RPMI7951 (cell line): ENCODE data around the gene PRKAB1. TPM values are rescaled to one million over a fixed set of nuclear protein-coding genes. Genes with fewer than 3 reads are reported as not detected.
"Not testable (repeated sequence)": the region's sequence is repeated elsewhere in the genome, so short reads cannot be mapped to it uniquely, and the experiment has no call there.

Source experiments
- DNase-seq: peaks from one replicate; pipeline ENCODE4 v3.0.0-alpha.2; 2012; ENCODE audit warnings: low read depth
- total RNA-seq: library from RNA; depleted of rRNA; stranded (reverse); fragments of >200 nt; shearing (Covaris generic); gene quantifications from 2 replicates; pipeline ENCODE4 v1.2.3, GENCODE V29; 2014; rRNA removed

Gene PRKAB1
- total RNA-seq, result 12.7 and 15.0 TPM in 2 replicates

DNA sequence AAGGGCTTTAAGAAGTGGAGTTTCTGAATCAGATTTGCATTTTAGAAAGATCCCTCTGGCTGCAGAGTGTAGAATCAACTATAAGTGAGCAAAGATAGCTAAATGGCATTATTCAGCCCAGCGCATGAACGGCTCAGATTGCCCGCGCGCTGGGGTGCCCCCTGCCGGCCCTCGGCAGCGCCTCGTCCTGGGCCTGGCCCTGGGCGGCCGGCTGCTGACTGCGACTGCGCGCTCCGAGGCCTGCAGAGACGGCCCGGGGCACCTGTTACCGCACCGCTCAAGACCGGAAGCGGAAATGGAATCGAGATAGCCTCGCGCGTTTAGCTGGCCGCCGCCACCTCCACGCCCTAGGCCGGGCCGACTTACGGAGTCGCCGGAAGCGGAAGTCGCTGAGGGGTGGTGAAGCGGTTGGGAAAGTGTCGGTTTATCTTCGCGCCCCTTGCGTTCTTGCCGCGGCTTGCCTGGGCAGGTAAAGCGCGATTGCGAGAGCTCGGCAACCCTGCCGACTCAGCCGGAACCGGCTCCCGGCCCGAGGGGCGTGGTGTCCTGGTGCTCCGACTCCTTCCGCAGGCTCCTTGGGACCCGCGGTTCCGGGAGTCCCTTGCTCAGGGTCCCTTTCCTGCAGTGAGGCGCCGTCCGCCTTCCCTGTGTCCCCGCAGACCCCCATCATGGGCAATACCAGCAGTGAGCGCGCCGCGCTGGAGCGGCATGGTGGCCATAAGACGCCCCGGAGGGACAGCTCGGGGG, at the start of gene PRKAB1:
Gene PRKAB1 (plus strand): TSS at position 557 of the 747 bp plus-strand sequence. CDS start 112 bp downstream, at position 669.
- peak; percentile 93 for DNase-seq

DNA sequence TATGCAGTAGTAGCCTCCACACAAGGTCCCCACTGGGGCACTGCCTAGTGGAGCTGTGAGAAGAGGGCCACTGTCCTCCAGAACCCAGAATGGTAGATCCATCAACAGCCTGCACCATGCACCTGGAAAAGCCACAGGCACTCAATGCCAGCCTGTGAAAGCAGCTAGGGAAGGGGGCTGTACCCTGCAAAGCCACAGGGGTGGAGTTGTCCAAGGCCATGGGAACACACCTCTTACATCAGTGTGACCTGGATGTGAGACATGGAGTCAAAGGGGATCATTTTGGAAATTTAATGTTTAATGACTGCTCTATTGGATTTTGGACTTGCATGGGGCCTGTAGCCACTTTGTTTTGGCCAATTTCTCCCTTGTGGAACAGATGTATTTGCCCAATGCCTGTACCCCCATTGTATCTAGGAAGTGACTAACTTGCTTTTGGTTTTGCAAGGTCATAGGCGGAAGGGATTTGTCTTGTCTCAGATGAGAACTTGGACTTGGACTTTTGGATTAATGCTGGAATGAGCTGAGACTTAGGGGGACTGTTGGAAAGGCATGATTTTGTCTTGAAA, 49.5 kb upstream of the PRKAB1 start:
- DNase-seq, result not testable (repeated sequence)

DNA sequence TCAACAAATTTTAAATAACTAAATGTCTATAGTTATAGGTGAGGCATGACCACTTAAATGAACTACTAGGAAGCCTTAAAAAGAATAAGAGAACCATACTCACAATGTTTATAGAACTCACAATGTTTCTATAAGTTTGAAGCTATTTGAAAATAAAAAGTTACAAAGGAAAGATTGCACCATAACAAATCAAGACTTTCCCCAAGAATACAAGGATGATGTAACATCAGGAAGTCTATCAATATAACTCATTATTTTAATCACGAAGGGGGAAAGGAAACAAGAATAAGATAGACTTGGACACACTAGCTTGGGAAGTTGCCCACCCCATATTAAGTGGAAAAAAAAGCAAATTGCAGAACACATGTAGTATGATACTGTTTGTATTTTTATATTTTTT, 47.4 kb upstream of the PRKAB1 start:
- DNase-seq, result no peak

DNA sequence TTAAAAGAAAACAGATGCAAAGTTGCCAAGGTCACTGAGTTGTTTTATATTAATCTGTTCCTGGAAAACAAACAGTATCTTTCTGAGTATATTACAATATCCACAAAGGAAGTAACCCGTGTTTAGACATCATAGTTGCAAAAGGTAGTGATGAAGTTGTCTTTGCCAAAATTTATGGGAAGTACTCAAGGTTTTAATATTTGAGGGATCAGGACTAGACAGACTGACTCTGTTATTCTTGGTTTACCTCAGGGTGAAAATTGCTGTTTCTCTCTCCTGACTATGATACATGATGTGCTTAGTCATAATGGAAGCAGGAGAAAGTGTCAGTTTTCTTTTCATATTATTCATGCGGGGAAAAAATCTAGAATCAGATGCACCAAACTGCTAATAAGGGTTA, 46.1 kb upstream of the PRKAB1 start:
- DNase-seq, result no peak

- DNase-seq, result peak; percentile 56
Observed at GRCh38 chr12:119624966-119625365, 43.0 kb upstream of the PRKAB1 start.

DNA sequence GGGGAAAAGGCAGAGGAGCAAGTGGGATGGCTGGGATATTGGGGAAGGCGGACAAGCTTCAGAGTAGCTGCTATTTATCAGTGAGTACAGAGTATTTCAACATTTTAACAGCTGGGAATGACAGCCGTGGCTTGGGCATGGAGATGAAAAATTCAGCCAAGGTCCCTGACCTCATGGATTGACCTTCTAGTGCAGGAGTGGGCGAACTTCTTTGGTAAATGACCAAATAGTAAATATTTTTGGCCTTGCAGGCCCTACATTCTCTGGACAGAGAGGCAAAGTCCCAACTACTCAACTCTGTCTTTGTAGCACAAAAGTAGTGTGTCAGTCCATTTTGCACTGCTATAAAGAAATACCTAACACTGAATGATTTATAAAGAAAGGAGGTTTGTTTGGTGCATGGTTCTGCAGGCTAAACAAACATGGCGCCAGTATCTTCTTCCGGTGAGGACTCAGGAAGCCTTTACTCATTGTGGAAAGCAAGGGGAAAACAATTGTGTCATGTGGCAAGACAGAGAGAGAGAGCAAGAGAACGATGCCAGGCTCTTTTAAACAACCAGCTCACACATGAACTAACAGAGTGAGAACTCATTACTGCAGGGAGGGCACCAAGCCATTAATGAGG, 40.8 kb upstream of the PRKAB1 start:
- DNase-seq, result no peak

DNA sequence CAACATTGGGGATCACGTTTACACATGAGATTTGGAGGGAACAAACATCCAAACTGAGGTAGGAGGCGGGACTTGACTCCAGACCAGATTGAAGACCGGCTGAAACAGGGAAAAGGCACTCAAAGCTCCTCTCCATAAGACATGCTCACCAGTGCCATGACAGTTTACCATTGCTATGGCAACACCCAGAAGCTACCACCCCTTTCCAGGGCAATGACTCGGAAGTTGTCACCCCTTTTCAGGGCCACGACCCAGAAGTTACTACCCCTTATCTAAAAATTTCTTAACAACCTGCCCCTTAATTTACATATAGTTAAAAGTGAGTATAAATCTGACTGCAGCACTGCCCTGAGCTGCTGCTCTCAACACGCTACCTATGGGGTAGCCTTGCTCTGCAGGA, 40.2 kb upstream of the PRKAB1 start:
- no peak for DNase-seq

DNA sequence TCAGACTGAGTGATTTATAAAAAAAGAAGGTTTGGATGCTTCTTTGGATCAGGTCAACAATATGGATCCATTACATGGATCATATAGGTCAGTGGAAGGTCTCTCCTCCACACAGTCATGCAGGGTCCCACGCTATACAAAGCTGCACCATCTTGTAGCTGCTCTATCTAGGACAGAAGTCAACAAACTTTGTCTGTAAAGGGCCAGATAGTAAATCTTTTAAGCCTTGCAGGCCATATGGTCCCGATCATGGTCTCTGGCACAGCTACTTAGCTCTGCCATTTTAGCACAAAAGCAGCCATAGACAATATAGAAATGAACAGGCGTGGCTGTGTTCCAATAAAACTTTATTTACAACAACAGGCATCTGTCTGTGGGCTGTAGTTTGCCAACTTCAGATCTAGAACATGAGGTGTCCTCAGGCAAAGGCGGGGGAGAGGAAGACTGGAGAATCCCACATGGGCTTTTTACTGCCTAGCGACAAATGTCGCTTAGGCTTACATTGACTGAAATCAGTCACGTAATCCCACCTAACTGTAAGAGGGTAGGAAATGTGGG, 37.6 kb upstream of the PRKAB1 start:
- DNase-seq, result no peak

DNA sequence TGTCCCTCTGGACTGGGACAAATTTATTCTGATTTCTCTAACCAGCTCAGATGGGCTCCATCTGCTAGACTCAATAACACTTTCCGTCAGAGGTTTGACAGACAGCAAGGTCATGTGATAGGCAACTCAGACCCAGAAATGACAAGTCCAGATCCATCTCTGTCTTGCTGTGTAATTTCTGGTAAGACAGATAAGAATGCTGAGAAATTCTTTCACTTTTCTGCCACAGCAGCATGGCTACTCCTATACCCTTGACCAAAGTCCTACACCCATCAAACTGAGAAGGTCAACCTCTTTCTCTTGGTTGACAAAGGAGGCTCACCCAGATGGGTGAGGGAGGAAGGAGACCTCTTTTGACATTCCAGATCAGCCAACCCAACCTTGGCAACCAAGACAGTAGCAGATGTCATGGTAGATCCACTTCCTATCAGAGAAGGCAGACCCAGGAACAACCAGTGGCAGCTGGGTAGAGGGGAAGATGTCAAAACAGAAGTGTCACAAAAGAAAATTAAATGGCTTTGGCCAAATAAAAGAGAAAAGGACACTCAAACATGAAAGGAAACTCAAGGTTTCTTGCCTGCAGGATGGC, 36.9 kb upstream of the PRKAB1 start:
- DNase-seq, result no peak

DNA sequence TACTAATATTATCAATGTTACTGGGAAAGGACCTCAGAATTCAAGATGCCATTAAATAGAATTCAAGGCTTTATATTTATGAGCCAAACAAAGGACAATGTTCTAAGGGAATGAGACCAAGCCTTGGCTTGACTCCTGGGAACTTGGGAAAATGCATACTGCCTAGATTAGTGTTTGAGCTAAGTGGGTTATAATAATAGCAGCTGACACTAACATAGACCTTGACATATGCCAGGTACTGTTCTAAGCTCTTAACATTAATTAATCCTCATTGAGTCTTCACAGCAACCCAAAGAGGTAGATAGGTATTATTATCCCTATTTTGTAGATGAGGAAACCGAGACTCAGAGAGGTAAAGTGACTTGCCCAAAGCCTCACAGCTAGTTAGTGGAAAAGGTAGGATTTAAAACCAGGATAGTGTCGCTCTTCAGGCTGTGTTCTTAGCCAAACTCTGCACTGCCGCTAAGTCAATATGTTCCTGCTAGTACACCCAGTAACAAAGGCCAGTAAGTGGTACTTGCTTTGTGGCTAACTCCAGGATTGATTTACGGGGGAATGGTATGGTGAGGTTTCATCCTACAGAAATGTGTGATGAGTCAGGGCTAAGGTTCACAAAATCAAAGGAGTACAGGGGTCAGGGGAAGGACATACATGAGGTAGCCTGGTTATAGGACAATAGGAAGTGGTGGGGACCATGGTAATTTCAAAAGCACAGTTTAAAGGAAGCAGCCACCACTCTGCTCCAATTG, 35.8 kb upstream of the PRKAB1 start:
- peak; percentile 53 for DNase-seq

DNA sequence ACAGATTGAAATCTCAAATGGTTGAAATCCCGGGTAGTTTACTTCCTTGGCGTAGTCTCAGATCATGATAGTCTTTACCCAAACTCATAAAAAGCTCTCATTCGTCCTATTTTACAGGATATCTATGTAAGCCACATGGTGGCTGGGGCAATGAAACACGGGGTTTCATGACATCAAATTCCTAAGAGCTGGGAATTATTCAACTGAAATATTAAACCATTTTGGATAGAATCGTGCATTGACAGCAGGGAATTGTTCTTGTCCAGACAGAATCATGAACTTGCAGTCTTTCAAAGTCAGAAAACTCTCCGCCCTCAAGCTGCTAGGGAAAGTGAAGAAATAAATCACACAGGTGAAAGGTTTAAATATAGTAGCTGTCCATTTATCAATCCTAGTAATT, 33.2 kb upstream of the PRKAB1 start:
- DNase-seq, result no peak

GRCh38 chr12:119642986-119643385, 24.9 kb upstream of the PRKAB1 start:
- no peak for DNase-seq

- no peak for DNase-seq
Observed at GRCh38 chr12:119644930-119645329, 23.0 kb upstream of the PRKAB1 start.

DNA sequence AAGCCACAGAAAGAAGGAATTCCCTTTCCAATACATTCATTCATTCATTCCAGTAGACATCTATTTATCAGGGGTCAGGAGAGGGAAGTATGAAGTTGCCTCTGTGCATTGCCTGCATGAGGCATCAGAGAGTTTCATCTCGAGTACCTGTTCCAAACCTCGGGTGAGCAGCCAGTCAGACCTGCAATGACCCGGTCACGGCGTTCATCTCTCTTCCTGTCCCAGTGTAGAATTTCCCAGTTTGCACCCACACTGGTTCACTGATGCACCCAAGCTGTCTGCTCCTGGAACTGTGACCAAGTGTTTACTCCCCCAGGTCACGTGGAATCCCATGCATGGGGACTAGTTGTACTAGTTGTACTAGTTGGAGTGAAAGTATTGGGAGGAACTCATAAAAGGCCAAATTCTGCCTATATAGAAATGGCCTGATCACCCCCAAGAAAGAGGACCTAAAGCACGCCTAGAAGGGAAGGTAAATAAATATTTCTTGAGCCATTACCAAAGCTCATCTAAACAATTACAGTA, 22.3 kb upstream of the PRKAB1 start:
- no peak for DNase-seq

DNA sequence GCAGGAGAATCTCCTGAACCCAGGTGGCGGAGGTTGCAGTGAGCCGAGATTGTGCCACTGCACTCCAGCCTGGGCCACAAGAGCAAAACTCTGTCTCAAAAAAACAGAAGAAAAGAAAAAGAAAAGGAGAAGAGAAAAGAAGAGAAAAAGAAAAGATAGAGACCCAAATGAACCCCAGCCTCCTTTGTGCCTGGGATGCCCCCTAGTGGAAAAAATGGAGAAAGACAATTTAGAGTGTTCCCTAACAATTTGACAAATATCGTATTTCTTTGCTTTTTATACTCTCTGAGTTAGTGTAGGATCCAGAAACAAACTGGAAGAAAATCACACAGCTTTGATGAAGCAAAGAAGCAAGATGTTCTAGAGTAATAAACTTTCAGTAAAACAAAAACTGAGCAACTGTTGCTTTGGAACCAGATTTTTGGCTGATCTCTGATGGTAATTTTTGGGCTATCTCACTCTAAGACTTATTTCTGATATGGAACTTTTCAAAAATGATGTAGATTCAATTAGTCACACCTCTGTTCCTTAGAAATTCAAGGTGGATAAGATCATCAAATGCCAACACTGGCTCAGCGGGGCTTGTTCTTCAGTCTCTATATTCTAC, 18.6 kb upstream of the PRKAB1 start:
- peak; percentile 13 for DNase-seq

DNA sequence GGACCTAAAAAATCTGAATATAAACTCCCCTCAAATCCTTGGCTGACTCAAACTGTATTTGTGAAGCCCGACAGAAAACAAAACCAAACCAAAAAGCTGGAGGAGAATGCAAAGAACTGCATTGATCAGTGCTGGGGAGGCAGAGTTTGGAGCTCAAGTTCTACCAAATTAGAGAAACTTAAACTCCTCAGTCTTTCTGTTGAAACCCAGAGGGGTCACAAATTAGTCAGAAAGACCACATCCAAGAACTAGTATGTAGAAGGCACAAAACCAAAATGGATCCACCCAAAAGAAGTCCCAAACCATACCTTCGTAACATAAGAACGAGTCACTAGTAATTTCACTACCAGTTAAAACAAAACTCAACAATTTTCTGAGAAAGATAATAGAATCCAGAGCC, 15.3 kb upstream of the PRKAB1 start:
- no peak for DNase-seq

GRCh38 chr12:119657001-119657400, 10.9 kb upstream of the PRKAB1 start:
- DNase-seq, result not testable (repeated sequence)

DNA sequence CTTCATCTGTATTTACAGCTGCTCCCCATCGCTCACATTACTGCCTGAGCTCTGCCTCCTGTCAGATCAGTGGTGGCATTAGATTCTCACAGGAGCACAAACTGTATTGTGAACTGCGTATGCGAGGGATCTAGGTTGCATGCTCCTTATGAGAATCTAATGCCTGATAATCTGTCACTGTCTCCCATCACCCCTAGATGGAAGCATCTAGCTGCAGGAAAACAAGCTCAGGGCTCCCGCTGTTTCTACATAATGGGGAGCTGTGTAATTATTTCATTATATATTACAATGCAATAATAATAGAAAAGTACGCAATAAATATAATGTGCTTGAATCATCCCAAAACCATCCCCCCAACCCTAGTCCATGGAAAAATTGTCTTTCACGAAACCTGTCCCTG, 9.8 kb upstream of the PRKAB1 start:
- DNase-seq, result not testable (repeated sequence)

DNA sequence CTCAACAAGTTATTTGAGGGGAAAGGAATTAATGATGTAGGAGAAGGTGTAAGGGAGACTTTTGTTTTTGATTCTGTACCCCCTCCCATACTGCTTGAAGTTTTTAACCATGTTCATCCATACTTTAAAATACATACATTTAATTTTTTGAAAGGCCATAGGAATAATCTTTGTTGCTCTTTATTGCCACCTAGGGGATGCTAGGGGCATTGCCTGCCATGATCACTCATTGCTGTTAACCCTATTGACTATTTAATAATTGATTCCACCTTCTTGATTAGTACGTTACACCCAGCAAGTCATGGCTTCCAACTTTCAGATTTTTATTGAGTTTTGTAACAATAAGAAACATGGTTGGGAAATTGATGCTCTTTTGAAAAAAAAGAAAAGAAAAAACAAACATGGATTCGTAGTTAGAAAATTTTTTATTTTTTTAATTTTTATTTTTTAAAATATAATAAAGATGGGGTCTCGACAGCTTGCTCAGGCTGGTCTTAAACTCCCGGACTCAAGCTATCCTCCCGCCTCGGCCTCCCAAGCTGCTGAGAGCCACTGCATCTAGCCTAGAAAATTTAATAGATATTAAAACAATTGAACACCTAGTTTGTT, 8.5 kb upstream of the PRKAB1 start:
- no peak for DNase-seq

GRCh38 chr12:119660076-119660475, 7.9 kb upstream of the PRKAB1 start:
- DNase-seq, result no peak

GRCh38 chr12:119661882-119662281, 6.1 kb upstream of the PRKAB1 start:
- no peak for DNase-seq
